ENCODE data around the gene N4BP3.
"Not testable (repeated sequence)": the region's sequence is repeated elsewhere in the genome, so short reads cannot be mapped to it uniquely, and the experiment has no call there.

N4BP3 gene, protein sequence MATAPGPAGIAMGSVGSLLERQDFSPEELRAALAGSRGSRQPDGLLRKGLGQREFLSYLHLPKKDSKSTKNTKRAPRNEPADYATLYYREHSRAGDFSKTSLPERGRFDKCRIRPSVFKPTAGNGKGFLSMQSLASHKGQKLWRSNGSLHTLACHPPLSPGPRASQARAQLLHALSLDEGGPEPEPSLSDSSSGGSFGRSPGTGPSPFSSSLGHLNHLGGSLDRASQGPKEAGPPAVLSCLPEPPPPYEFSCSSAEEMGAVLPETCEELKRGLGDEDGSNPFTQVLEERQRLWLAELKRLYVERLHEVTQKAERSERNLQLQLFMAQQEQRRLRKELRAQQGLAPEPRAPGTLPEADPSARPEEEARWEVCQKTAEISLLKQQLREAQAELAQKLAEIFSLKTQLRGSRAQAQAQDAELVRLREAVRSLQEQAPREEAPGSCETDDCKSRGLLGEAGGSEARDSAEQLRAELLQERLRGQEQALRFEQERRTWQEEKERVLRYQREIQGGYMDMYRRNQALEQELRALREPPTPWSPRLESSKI

DNA sequence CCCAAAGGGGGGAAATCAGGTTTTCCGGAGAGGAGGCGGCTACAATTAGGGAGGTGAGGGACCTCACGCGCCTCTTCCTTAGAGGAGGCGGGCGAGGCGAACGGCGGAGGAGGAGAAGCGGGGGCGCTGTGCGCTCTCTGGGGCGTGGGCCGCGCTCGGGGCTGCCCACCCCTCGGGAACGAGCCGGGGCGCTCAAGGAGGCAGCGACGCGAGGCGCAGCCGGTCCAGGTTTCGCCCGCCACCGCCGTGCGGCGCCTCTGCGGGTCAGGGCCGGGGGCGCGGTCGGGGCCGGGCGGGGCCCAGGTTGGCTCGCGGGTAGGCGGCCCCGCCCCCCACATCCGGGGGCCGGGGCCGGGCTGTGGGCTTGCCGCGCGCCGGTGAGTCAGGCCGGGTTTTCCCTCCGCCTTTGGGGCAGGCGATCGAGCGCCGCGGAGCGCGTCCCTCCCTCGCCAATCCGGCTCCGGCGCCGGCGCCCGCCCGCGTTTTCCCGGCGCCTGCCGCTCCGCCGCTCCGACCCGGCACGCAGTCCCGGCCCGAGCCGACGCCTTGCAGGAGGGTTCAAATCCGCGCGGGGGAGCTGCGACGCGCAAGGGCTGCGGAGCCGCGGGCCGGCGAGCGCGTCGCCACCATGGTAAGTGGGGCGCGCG, at the start of gene N4BP3:
TSS of gene N4BP3 (plus strand) at position 392 of the 647 bp plus-strand sequence. CDS start 6,052 bp downstream, outside the sequence.
- DNase-seq: no peak

DNA sequence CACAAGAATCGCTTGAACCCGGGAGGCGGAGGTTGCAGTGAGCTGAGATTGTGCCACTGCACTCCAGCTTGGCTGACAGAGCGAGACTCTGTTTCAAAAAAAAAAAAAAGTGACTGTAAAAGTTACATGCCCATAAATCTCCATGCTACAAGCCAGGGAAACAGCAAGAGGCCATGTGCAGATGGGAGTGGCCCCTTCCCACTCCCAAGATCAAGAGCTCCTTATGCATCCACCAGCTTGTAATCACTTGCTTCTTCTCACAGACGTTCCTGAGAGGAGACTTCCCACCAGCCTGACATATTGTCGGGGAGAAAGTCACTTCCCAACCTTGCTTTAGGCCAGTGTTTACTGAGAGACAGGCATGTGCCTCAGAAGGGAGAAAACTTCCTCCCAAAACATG, 45.6 kb upstream of the N4BP3 start:
- DNase-seq: no peak

DNA sequence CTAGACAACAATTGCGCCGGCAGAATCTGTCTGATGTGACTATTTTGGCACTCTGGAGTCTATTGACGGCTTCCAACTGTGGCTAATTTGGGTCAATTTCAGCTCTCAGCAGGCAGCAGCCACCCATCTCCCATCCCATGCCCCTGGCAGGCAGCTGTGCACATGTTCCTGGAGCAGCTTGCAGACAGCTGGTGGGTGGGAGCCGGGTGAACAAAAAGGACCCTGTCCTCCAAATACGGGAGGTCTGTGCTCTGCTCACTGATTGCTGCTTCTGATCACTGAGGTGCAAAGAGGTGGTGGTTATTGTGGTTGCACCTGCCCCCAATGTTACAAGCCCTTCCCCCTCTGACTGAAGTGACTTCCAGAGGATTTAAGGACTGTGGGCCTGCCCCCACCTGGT, 45.0 kb upstream of the N4BP3 start:
- no peak for DNase-seq

DNA sequence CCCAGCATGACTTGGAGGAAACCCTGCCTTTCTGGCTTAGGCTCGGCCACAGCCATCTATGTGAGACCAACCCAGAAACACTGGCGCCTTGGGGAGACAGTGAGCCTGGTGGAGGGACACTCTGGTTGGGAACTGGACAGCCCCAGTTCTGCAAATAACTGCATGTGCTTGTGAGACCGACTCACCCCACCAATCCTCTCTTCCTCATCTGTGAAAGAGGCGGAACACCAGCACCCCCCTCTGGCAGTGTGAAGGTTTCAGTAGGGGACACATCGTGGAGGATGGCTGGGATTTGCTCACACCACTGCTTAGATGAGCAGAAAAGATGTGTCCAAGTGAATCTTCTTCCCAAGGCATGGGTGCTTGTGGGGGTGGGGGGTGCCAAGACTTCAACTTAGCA, 43.4 kb upstream of the N4BP3 start:
- peak; percentile 37 to 47 for DNase-seq

DNA sequence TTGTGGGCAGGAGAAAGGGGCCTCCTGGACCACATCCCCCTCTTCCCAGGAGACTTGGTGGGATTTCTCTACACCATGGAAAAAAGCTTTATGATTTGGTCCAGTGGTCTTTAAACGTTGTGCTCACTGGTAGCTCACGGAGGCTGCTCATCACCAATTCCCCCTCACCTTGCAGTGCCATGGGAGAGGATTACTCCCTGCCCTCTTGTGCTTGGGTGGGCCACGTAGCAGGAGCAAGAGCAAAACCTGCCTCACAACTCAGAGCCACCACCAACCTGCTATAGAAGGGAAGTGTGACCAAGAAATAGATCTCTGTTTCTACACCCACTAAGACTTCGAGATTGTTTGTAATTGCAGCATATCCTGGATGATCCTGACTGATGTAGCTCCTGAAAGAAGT, 42.2 kb upstream of the N4BP3 start:
- DNase-seq: no peak

DNA sequence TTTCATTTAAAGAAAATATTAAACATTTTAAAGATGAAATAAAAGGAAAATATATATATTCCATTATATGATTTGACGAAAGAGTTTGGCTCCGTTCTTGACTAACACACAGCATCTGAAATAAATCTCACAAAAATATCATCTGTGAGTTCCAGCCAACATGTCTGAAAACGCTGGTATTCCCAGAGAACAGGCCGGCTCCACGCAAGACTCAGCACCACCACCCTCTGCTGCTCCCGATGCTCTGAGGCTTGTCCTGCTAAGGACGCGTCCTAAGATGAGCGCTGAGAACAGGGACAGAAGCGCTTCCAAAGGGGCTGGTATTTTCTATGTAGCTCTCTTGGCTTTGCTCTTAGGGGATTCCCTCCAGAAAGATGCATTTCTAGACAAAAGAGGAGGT, 40.6 kb upstream of the N4BP3 start:
- DNase-seq: no peak

DNA sequence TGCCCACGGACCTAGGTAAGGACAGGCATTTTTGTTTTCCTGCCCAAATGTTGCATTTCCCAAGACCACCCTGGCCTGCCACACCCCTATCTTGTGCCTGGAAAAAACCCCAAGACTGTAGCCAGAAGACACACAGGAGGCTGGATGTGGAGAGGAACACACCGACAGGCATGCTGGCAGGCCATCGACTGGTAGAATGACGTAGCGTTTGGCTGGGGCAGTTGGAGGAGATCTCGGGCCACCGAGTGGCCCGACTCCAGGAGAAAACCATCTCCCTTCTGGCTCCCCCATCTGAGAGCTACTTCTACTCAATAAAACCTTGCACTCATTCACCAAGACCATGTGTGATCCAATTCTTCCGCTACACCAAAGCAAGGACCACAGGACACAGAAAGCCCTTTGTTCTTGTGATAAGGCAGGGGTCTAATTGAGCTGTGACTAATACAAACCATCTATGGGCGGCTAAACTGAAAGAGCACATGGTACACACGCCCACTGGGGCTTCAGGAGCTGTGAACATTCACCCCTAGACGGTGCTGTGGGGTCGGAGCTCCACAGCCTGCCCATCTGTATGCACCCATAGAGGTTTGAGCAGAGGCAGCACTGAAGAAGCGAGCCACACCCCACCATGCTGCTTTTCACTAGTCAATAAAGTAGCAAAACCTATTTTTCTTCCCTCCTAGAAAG, 38.9 kb upstream of the N4BP3 start:
- DNase-seq: no peak

DNA sequence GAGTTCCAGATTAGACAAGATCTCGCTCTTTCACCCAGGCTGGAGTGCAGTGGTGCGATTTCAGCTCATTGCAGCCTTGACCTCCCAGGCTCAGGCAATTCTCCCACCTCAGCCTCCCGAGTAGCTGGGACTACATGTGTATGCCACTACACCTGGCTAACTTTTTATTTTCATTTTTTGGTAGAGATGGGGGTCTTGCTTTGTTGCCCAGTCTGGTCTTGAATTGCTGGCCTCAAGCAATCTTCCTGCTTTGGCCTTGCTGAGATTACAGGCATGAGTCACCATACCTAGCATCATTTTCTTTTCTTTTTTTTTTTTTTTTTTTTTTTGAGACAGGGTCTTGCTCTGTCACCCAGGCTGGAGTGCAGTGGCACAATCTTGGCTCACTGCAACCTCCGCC, 36.4 kb upstream of the N4BP3 start:
- not testable (repeated sequence) for DNase-seq

DNA sequence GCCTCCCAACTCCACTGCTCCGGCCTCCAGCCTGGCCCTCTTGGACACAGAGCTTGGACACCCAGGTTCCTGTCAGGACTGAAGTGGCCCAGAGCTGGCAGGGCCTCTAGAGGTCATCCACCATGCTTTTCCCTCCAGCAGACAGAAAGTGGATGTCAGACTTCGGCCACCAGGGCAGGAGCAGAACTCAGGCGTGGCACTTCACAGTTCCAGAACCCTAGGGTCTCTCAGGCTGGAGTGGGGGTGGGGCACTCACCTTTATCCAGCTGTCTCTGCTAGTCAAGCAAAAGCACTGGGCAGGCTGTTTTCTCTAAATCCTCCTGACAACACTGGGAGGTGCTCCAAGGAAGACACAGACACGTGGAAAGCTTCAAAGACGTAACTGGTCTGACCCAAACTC, 35.6 kb upstream of the N4BP3 start:
- no peak for DNase-seq

DNA sequence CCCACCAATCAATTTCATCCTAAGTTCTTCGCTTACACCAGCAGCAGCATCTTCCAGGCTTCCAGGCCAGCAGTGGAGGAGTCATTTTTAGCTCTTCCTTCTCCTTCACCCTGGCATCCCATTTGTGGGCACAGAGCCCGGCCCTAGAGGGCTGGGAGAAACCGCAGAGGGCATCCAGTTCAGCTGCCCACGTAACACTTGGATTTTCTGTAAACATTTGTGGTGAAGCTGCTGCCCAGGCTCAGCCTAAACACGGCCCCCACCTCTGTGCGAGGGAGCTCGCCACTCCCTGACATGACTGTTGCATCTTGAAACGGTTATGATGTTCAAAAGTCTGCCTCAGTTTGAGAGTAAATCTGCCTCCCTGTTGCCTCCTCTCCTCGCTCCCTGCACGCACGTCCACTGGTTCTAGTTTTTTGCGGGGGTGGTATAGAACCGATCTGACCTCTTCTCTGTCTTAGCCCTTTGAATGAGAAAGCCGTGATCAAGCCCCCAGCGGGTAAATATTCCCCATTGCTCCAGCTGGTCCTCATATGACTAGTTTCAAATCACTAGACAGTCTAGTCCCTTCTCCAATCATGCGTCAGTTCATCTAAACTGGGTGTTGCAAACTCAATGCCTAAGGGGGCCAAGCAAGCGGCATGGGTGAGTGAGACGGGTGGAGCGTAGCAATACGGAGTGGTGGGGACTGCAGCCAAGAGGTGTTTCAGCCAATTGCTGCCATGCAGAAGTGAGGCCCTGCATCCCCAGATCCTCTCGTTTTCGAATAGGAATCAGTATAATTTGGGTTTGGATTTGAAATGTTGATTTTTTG, 34.9 kb upstream of the N4BP3 start:
- no peak for DNase-seq

DNA sequence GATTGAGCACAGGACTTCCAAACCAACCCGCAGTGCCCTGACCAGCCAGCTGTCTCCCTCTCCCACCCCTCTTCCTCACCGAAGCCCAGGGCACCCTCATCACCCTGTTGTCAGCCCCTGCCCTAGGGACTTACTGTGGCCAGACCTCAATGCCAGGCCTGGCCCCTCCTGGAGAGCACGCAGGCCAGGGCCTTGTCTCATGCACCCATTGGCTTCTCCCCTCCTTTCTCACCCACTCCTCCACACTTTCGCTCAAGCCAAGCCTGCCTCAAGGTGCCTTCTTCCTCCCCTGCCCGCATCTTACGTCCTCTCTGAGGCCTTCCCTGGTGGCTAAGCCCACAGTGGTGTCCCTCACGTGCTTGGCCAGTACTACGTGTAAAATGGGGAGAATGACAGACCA, 33.3 kb upstream of the N4BP3 start:
- no peak for DNase-seq

DNA sequence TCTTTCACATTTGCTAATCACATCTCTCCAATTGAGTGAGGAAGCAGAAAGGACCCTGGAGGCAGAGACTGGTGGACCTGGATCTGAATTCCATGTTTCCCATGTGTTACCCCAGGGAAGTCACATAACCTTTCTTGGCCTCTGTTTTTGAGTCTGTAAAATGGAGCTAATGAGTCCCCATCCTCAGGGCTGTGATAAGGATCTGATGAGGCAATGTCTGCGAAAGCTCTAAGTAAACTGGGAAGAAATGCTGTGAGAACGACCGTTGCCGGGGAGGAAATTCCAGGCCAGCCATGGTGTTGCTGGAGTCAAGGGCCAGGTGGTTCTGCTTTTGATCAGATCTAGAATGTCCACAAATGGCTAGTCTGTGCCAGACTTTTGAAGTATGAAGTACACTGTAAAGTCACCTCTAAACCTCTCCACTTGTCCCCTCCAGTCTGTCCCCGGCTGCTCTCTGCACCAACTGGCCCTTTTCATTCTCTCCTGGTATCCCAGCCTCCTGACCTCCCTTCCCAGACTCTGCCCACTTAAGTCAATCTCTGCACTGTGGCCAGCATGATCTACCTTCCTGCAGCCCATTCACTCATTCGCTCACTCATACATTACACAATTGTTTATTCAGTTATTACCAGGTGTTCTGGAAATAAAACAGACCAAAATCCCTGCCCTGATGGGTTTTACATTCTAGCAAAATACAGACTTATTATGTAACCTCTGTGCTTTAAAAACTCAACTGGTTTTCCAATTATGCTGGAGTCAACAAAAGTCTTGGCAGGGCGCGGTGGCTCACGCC, 32.5 kb upstream of the N4BP3 start:
- no peak for DNase-seq

DNA sequence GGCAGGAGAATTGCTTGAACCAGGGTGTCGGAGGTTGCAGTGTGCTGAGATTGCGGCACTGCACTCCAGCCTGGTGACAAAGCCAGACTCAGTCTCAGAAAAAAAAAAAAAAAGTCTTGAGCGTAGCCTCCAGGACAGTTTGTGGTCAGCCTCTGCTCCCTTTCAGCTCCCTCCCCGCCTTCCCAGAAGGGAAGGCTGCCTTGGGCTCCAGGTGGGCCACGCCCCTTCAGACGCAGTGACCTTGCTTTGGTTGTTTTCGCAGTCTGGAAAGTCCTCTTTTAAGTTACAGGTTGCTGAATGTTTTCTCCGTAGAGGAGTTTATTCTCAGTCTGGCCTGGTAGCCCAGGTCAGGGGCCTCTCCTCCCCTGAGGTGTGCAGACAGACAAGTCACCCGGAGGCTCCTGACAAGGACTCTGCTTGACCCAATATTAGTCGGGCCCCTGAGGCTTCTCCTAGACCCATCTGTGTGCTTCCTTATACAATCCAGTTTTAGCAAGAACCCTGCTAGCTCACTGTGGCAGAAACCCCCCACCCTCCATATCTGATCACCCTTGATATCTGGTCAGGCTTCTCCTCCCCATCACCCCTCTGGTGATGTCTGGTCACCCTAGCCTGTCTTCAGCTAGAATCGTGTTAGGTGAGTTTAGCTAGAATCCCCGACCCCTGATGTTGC, 31.6 kb upstream of the N4BP3 start:
- DNase-seq: no peak

DNA sequence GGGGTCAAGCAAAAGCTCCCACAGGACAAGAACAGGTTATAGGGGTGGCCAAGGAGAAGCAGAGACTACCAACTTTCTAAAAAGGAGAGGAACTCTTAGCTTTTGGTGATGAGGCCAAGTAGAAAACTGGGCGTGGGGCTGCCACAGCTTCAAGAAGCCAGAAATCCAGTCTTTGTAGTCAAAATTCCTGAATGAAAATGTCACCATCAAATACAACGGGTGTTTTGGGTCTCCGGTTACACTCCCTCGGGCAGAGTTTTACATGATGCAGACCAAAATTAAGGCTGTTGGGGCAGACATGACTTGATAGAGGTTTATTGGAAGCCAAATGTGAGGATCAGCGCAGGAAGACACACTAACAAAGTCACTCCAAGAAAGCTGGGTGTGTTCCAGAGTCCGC, 29.4 kb upstream of the N4BP3 start:
- no peak for DNase-seq

DNA sequence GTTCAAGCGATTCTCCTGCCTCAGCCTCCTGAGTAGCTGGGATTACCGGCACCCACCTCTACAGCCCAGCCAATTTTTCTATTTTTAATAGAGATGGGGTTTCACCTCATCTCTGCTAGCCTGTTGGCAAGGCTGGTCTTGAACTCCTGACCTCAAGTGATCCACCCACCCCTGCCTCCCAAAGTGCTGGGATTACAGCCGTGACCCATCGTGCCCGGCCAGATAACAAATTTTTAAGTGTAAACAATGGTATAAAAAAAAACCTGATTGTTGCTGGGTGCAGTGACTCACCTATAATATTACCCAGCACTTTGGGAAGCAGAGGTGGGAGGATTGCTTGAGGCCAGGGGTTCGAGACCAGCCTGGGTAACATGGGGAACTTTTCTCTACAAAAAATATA, 28.0 kb upstream of the N4BP3 start:
- DNase-seq: no peak

DNA sequence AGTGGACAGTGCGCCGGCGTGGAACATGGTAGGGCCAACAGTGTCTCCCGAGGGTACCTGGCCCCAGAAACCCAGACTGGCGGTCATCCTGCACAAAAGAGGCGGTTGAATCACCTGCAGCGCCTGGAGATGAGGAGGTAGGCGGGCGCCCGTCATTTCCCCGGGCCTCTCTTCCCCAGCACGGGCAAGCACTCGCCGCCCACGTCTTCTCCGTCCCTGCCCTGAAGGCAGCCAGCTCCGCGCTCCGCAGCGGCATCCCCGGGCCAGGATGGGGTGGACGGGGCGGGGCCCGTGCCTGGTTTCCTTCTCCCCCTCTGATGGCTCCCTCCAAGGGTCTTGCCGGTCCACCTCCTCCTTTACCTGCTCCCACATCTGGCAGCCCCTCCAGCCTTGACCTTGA, 27.1 kb upstream of the N4BP3 start:
- no peak for DNase-seq

DNA sequence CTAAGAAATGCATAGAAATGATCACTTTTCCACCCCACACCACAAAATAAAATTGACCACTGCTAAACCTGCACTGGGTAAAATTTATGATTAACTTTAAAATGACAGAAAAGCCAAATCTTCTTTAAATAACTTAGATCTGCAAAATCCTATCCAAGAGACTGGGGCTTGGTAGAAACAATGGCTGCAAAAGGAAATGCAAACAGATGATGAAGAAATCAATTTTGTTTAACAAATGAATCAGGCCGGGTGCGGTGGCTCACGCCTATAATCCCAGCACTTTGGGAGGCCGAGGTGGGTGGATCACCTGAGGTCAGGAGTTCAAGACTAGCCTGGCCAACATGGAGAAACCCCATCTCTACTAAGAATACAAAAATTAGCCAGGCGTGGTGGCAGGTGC, 26.1 kb upstream of the N4BP3 start:
- DNase-seq: not testable (repeated sequence)

DNA sequence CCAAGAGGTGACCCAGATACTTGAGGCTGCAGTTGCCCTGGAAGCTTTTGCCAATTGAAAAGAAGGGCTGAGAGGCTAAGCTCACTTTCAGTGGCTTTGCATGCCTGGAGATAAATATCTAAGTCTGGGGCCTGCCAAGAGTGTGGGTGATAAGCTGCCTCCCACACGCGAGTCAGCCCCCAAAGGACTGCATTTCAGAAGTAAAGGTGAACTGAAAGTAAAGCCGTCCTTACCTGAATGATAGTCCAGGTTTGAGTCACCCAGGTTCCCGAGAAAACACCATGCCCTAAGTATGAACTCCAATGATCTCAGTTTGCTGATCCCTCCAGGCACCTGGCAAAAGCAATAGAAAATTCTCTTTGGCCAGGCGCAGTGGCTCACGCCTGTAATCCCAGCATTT, 22.5 kb upstream of the N4BP3 start:
- no peak for DNase-seq

DNA sequence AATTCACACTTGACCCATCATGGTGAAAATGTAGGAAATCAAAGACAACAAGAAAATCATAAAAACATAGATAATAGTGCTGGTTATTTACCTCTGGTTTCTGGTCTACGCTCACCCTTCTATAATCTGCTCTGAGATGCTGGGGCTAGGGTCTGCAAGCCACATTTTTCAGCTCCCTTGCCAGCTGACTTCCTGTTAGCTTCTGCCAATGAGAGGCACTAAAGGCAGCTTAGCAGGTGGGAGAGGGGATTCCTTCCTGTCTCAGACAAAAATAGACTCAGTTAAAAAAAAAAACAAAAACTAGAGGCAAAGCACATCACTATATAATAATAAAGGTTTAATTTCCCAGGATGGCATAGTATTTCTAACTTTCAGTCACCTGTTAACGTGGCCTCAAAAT, 20.2 kb upstream of the N4BP3 start:
- no peak for DNase-seq

DNA sequence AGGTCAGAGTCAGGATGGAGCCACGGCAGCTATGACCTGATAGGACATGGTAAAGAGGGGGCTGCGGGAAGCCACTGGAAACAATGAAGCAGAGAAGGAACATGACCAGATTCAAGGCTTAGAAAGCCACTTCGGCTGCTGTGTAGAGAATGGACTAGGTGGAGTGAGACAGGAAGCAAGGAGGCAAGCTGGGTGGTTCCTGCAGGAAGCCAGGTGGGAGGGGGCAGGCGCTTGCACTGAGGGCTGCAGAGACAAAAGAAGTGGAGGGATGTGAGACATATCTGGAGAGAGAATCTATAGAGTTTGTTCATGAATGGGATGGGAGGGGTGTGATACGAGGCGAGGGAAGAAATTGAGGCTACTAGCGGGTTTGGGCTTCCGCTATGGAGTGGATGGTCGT, 19.0 kb upstream of the N4BP3 start:
- DNase-seq: no peak

DNA sequence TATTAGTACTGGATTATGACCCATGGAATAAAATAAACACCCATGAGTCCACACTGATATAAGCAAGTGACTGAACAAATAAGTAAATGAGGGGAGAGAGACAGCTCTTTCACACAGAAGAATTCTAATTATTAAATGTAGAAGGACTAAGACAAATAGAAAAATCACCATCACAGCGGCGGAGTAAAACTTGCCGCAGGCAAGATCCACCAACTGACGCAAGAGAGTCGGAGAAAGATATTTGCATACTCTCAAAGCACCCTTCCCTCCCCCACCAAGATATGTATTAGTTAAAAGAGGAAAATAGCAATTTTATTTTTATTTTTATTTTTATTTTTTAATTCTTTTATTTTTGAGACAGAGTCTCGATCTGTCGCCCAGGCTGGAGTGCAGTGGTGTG, 14.6 kb upstream of the N4BP3 start:
- DNase-seq: no peak

DNA sequence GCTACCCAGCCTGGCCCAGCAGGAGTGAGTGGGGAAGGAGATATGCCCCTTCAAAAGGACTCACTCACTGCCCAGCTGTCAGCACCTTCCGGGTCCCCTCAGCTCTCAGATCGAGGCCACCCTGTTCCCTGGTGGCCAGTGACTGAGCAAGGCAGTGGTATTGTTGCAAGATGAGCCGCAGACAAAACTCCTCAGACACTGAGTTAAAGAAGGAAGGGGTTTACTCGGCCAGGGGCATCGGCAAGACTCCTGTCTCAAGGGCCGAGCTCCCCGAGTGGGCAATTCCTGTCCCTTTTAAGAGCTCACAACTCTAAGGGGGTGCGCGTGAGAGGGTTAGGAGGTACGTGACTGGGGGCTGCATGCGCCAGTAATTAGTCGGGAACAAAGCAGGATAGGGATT, 9.7 kb upstream of the N4BP3 start:
- no peak for DNase-seq
